GM23248 (cell line): ENCODE measurements around the gene RIMOC1.

Source experiments
- EZH2 ChIP-seq: fragments of 200-600 bp; sonication (generic); IDR thresholded peaks from 2 replicates; pipeline ENCODE4 v1.6.1; 2018; ENCODE audit warnings: antibody characterized with exemption, mild to moderate bottlenecking; ENCODE audit not compliant: insufficient read depth, poor library complexity, severe bottlenecking
- EZH2phosphoT487 ChIP-seq: fragments of 200-600 bp; sonication (generic); IDR thresholded peaks from 2 replicates; pipeline ENCODE4 v1.6.1; 2018; ENCODE audit warnings: antibody characterized with exemption, moderate library complexity, mild to moderate bottlenecking, low read depth; ENCODE audit not compliant: insufficient read depth

DNA sequence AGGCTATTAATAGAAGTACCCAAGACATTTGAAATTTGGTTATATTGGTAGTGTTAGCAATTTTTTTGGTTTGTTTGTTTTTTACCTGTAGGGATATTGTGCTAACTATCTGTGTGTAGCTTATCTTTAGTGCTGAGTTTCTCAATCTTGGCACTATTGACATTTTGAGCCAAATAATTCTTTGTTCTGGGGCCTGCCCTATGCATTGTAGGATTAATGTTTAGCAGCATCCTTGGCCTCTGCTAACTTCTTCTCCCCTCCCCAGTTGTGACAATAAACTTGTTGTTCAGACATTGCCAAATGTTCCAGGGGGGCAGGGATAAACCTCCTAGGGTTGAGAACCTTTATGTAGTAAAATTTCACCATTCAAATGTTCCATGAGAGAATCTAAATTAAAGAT lies 24.9 kb downstream of the RIMOC1 start:
- no peak for TF ChIP-seq EZH2phosphoT487
- TF ChIP-seq EZH2: no peak
